Stimulated activated CD4-positive, alpha-beta T cell treated with anti-CD3 and anti-CD28 coated beads, Interleukin-15, amount 100 ng/mL, for 24 hours (primary cell): ENCODE measurements around the gene NEGR1.
A peak's percentile ranks its signal among the peaks of the same experiment; 100 is the strongest.

ENCODE experiments used
- DNase-seq: peaks from one replicate; pipeline ENCODE4 v3.0.0-alpha.2; 2020

The NEGR1 gene

DNA sequence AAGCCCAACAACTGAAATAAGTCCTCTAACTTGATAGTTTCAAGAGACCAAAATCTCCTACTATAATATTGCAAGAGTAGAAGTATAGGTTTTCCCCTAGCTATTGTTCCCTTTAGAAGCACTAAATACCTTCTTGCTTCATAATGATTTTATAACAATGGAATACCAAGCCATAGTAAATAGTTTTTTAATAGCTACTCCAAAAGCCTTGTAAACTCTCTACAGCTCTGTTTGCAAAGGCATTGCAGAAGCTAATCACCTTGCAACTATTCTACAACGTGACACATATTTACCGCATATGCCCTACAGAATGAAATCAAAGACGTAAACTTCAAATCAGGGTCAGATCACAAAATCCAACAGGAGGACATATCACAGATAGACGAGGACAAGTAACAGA is 750.0 kb downstream of the NEGR1 start:
- no peak for DNase-seq

DNA sequence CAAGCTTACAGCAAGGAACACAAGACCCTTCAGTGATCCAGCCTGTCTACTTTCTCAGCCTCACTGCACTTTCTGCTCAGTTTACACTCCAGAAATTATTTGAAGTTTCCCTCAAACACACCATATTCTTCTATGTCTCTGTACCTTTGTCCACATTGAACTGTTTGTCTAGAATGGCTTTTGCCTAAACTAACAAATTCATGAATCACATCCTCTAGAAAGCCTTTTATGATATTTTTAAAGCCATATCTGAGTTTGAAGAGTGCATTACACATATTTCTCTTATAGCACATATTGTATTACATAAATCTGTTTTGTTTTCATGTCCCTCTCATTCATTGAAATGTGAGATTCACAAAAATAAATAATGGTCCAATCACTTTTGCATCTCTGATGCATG is 755.5 kb downstream of the NEGR1 start:
- DNase-seq = no peak

DNA sequence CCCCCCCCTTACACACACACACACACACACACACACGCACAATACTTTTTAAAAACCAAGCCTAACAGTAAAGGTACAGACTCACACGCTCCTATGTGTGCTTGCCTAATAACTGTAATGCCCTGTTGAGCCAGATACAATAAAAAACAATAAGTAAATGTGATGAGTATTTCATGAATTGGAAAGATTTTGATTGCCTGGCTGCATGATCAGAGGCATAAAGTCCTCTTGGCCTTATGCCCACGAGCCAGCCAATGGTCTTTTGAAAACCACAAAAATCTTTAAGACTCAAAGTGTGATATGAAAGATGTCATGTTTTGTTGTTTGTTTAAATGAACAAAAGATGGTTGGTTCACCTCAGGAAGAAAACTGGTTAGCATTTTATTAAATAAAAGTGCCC is 759.6 kb downstream of the NEGR1 start:
- no peak for DNase-seq

DNA sequence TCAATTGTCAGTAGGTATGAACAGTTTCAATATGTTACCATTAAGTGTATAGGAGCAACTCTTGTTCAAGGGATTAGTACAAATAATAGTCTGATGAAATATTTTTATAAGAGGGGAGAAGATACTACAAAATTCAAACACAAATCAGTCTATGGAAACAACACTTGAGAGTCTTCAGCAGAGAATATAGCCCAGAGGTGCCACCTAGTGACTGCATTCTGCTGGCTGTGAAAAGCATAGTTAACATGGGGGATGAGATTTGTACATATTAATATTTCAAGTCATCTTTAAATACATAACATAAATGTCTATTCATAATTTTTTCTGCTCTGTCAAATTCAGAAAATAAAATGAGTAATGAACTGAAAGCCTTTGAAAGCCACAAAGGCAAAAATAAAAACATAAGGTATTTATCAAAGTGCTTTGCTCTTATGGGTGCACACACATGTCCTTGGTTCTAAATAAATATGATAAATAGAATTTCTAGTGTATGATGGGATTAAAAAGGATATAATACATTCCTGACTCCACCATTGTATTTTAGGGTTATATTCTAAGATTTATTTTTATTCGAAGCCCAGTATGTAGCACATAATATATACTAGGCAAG is 760.6 kb downstream of the NEGR1 start:
- peak; percentile 6 for DNase-seq

DNA sequence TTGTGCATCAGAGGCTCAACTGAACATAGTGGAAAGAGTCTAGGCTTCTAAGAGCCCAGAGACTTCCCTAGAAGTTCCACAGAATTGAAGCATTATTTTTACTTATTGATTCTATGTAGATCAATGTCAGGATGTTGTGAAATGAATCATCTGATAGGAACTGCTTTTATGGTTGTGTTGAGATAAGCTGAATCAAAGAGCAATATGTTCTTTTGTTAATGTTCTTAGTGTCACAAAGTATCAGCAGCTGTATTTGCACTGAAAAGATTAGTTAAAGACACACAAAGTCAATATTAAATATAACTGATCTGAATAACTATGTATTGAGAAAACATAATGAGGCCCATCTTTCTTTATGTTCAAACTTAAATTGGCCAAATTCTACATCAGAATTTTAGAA is 770.8 kb downstream of the NEGR1 start:
- no peak for DNase-seq

DNA sequence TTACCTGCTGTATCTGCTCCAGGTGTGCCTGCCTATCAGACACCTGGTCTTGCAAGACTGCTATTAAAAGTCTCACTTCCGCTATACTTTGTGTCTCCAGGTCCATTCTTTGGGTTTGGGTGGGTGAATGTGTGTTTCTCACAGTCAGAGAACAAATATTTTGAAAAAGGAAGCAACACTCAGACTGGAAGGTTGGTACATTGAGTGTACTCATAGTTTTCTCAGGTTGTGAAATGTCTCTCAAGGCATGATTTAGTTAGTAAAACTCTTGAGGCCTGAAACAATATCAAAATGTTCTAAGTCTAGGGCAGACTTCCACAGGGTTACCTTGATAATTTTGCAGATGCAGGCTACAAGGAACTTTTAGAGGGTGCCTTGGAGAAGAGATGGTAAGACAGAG is 771.6 kb downstream of the NEGR1 start:
- DNase-seq = no peak

DNA sequence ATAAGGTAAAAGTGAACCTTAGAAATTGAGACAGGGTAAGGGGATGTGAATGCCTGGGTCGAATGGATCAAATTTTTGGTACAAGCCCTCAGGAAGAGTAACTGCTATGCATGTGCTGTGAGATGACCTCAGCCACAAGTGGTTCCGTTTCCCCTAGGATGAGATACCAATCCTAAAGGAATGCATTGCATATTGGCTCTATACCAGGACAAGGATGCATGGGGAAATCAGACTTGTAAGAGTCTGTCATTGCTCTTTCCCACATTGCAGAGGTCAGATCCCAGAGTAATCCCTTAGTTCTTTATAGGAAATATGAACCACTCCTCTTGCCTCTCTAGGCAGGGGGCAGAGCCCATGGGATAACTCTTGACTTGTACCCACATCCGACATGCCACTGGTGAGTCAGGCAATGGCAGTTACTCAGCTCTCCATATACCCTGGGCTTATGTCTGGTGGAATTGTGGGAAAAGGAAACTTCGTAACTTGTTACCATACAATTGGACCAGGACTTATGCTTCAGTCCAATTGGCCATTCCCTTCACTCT is 773.2 kb downstream of the NEGR1 start:
- DNase-seq = no peak

DNA sequence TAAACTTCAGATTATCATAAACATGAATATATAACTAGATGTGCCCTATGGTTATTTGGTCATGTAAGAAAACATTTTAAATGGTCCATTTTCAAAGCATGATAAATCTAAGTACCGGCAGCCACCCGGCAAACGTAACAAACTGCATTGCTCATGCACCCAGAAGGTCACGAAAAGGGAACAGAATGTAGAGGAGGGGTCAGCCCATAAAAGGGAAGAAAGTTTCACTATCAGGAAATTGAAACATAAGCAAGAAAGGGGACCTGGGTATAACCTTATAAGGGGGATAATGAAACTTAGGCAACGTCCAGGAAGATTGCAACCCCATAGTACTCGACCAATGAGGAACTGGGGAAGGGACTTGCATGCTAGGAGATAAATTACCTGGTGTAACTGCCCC is 780.3 kb downstream of the NEGR1 start:
- DNase-seq = no peak

DNA sequence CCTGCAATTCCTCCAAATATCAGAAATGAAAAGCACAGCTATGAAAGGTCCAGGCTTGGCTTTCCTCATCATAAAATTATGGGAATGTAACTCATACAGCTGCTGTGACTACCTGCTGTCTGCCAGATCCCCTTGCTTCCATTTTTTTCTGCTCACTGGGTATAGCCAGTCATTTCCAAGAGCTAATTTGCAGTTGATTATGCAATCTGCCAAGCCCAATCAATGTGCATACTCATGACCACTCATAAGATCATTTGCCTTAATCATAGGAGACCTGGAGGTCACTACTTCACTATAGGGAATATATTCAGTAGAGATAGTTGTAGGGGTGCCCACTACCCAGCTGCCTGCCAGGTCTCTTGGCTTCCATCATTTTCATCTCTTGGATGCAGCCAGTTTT is 783.8 kb downstream of the NEGR1 start:
- DNase-seq = no peak

DNA sequence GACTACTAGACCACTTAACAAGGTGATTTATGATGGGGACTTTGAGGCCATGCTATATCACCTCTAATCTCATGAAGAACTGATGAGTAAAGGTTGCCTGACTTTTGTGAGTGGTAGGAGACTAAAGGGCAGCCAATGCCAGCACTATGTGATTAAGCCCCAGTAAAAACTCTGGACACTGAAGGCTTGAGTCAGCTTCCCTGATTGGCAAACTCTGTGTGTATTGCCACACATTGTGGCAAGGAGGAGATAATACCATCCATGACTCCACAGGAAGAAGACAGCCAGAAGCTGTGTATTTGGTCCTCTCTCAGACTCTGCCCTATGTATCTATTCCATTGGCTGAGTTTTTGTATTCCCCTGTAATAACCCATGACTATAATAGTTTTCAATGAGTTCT is 788.2 kb downstream of the NEGR1 start:
- no peak for DNase-seq

DNA sequence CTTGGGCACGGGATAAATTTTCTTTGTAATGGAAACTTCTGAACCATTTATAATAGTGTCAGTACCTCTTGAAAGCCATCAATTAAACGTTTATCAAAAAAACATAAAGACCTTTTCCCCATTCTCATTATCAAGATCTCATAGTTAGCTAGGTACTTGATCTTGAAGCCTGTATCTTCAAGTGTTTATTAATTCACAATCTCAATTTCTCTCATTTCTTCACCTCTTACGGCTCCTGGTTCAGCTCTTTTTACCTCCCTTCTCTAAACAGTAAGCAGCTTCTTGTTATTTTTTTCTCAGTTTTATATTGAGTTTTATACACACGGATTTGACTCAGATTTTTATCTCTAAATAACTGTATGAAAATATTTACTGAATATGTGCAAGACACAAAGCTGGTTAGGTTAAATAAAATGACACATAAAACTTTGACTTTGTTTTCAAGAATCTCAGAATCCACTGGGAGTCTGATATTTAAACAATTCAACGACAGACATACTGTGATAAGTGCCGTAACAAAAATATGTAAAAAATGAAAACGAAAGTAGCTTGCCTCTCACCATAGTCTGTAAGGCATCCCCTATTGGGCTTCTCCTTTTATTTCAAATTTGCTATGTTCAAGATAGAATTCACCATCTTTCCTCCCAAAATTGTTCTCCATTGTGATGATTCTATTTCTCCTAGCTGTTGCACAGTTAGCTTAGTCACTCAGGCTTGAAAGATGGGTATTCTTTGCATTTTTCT is 789.9 kb downstream of the NEGR1 start:
- DNase-seq = no peak

DNA sequence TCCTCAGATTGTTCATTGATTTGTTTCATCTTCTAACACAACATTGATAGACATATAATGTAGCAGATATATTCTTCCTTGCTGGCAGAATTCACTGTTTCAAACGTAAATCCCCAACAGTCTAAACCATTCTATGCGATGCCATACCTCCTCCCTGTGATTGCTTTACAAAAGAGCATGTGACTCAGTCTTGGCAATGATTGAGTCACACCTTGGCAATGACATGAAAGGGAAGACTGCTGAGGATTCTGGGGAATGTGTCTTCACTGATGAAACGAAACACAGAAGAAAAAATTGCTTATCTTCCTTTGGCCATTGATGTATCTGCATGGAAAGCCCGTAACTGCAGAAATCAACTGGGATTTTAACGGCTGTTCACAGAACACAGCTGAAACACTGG is 791.9 kb downstream of the NEGR1 start:
- no peak for DNase-seq

DNA sequence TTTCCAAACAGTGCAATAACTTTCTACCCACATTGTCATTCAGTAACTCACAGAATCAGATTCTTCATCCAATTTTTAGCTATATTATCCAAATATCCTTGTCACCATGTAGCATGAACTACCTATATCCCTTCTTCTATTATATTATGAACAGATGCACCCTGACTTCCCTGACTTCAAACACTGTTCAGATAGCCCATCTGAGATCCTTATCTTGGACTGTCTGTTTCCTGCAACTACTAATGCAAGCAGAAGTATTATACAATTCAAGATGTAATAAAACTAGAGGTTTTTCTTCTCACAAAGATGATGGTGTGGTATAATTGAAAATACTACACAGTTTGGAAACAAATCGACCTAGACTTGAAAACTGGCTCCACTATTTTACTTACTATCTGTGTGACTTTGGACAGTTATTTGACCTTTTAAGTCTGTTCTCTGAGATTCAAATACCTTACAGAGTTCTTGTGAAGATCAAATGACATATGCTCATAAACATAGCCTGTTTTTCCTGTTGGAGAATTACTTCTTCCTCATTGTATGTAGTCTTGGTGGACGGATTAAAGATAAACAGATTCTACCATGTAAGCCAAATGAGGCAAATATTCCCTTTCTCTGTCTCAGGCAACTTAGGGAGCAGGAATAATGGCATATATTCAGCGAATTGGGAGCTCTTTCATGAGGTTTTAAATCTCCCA is 793.6 kb downstream of the NEGR1 start:
- no peak for DNase-seq

DNA sequence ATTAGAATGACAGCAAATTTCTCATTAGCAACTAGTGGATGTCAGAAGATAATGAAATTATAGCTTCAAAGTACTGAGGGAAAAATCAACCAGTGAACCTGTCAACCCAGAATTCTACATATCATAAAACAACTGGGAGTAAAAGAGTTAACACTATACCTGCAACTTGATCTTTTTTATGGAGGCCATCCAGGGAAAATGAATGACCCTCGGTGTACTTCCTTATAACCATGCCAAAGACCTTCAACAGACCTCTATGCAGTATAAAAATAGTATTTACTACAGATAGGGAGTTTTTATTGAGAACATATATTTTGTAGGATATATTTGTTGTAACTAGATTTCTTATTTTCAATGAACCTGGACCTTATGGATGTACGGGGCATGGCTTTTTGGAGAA is 809.0 kb downstream of the NEGR1 start:
- DNase-seq = no peak

DNA sequence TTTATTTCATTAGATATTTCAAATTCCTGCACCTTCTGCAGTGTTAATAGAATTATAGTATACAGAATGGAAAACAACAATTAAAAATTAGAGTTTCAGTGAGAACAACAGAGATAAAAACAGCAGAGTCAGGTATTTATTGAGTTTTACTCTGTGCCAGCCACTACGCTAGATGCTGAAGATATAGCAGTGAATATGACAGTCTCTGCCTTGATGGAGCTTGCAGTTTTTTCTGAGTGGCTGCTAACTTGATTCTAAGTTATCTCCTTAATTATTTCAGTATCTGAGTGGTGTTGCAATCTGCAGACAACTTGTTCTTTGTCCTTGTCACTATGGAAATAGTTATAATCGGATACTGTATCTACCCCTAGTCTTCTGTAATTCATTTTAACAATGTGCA is 817.2 kb downstream of the NEGR1 start:
- no peak for DNase-seq

DNA sequence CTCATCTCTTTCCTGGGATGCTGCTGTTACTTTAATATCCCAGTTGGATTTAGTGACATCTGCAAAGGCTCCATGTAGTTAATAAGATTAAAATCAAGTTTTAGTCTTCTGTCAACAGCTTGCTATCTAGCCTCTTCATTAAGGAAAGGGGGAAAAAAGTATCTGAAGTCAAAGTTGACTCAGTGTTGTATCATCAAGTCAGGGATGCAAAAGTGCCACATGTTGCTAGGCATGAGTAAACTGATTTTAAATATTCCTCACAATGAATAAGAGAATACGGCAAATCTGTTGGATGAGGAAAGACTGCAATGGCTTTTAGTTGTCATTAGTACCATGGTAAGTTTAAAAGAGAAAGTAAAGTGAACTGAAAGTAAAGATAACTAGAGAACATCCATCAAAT is 818.3 kb downstream of the NEGR1 start:
- DNase-seq = no peak

DNA sequence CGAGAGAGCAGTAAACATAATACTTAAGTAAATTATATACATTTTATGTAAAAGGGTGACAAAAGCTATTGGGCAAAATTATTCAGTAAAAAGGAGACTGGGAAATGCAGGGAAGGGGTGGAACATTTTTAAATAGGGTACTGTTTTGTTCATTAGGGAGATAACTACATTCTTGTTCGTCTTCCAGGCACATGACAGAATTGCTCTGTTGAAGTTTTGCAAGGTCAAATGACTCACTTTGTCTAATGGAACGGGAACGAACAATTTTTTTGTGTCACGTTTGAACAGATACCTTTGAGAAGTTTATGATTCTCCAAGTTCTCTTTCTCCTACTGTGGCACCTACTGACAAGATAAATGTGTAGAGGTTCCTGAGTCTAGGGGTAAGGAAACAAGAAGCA is 819.2 kb downstream of the NEGR1 start:
- DNase-seq = no peak

DNA sequence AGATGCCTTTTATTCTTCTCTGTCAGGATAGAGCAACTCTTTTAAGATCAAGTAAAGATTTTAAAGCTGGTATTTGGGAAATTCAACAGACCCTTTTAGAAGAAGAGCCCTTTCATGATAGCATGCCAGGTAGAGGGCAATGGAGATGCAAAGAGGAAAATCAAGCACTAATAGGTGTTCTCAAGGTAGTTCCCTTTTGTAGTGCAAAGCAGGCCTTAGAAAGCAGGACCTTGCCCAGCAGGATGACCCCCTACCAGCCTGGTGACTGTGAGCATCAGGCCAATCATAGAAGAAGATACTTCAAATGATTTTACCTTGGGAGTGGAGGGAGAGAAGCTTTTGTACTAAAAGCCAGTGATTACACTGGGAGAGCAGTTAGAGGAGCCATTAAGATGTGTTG is 820.1 kb downstream of the NEGR1 start:
- no peak for DNase-seq

DNA sequence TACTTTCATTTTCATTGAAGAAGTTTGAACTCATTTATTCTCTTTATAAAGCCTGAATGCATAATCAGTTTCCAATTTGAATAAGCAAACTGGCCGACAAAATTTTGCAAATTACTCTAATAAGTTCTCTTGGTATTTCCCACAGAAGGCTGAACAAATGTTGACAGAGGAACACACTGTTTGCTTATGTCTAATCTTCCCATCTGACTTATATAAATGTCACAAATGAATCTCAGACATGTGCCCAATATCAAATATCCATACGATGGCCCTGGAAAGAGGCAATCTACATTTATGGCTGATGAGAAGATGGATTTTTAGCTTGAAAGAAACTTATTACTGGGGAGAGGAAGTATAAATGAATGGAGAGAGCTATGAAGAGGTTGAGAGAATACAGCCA is 820.9 kb downstream of the NEGR1 start:
- DNase-seq = no peak

DNA sequence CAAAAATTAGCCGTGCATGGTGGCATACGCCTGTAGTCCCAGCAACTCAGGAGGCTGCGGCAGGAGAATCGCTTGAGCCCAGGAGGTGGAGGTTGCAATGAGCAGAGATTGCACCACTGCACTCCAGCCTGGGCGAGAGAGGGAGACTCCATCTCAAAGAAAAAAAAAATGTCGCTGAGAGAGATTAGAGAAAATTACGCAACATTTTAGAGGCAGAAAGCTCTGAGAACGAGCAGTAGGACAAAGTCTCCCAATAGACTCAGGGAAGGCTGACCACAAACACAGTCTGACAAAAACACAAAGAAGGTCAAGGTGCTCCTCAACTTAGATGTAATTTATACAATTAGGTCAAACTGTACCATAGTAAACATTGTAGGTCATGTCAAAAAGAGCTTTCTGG is 833.9 kb downstream of the NEGR1 start:
- no peak for DNase-seq

DNA sequence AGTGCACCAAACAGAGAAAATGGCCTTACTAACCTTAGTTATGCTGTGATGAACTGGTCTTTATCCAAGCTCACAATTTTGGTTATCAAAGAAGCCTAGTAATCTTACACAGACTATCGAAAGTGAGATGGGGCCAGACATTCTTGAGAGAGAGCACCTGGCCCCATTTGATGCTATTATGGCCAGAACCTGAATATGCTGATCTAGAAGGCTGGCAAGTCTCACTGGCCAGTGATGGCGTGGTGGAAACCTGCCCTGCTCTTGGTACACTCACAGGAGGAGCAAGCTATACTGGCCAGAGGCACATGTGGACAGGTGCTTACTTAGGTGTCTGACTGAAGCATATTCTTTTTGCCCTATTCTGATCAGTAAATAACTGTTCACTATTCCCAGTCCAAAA is 843.7 kb downstream of the NEGR1 start:
- DNase-seq = no peak

DNA sequence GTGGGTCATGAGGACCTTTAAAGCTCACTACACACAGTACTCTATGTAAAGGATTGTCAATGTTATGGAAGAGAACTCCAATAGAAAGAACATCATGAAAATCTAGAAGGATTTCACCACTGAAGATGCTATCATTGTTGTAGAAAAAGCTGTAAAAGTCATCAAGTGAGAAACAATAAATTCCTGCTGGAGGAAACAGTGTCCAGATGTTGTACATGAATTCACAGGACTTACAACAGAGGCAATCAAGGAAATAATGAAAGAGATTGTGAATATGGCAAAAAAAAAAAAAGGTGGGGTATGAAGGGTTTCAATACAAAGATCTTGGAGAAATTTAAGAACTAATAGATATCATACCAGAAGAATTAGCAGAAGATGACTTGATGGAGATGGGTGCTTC is 846.4 kb downstream of the NEGR1 start:
- DNase-seq = no peak

DNA sequence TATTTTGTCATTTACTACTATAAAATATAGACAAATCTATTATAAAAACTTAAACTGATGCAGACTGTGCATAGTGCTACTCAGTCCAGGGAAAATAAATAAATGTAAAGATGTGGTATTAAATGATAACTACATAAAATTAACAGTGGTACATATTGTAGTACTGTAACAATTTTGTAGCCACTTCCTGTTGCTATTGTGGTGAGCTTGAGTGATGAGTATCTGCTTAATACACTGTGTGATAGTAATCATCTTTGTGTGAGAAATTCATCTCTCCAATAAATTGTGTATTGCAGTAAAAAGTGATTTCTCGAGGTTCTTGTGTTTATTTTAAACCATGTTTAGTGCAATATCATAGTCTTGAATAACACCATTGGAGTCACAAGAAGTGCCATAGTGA is 848.1 kb downstream of the NEGR1 start:
- DNase-seq = no peak

DNA sequence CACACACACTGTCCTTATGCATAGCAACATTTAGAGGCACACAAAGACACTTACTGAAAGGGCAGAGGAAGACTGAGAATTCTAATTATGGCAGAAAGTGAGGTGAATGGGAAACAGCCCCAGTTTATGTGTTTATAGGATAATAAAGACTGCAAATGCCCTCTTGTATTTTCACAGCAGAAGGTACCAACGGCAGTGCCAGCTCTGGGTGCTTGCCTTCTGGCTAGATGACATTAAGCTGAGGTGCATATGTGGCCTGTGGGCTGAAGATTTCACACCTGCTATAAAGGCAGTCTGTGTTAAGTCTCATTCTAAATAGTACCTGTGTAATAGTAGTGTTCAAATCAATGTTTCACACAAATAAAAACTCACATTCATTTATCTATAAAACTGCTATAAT is 854.3 kb downstream of the NEGR1 start:
- DNase-seq = no peak
